HepG2 (cell line): ENCODE results near the gene AGXT. TPM values are rescaled to one million over a fixed set of nuclear protein-coding genes. Genes with fewer than 3 reads are reported as not detected.

Experiments
- ATF4 ChIP-seq, 2 experiments: fragments of 450-650 bp in 1 of 2; sonication (generic) in 1 of 2; formaldehyde crosslinking; IDR thresholded peaks; 2 replicates each; pipeline versions ENCODE4 v1.5.0 to v1.8.0; 2020 to 2022; ENCODE audit warnings: mild to moderate bottlenecking in 1 of 2, missing genetic modification reagents in 1 of 2
- CENPT ChIP-seq: sonication (generic); formaldehyde crosslinking; IDR thresholded peaks from 2 replicates; pipeline ENCODE4 v1.8.0; 2022; ENCODE audit warnings: low read depth, mild to moderate bottlenecking, moderate library complexity, missing genetic modification reagents
- DR1 ChIP-seq: sonication (generic); formaldehyde crosslinking; IDR thresholded peaks from 2 replicates; pipeline ENCODE4 v1.8.0; 2021; ENCODE audit warnings: mild to moderate bottlenecking, missing genetic modification reagents, inconsistent platforms
- FOXK1 ChIP-seq: sonication (generic); formaldehyde crosslinking; IDR thresholded peaks from 2 replicates; pipeline ENCODE4 v1.4.0; 2020; ENCODE audit warnings: low read depth, missing genetic modification reagents, borderline replicate concordance
- HDAC2 ChIP-seq: sonication (generic); formaldehyde crosslinking; IDR thresholded peaks from 2 replicates; pipeline ENCODE4 v1.4.0; 2020; ENCODE audit warnings: missing genetic modification reagents
- HINFP ChIP-seq: sonication (generic); formaldehyde crosslinking; IDR thresholded peaks from 2 replicates; pipeline ENCODE4 v1.4.0; 2020; ENCODE audit warnings: low read depth, mild to moderate bottlenecking, missing genetic modification reagents
- KDM6A ChIP-seq: IDR thresholded peaks from 2 replicates; pipeline ENCODE4 v1.6.1; 2016; ENCODE audit warnings: low read depth
- KLF6 ChIP-seq: IDR thresholded peaks from 2 replicates; pipeline ENCODE4 v1.8.0; 2016; ENCODE audit warnings: missing biosample characterization, missing genetic modification reagents
- MAFF ChIP-seq: IDR thresholded peaks from 2 replicates; pipeline ENCODE4 v1.6.1; 2011; ENCODE audit warnings: low read depth, low read length, improper control_type of control experiment
- PHB2 ChIP-seq: fragments of 450-650 bp; IDR thresholded peaks from 2 replicates; pipeline ENCODE4 v1.6.1; 2018; ENCODE audit not compliant: partially characterized antibody
- PRDM4 ChIP-seq: sonication (generic); formaldehyde crosslinking; IDR thresholded peaks from 2 replicates; pipeline ENCODE4 v1.9.0; 2021; ENCODE audit warnings: missing genetic modification reagents, borderline replicate concordance
- REST ChIP-seq, 2 experiments: IDR thresholded peaks; 2 replicates each; pipeline ENCODE4 v1.6.1; 2011 to 2012; ENCODE audit warnings: low read length in 2 of 2, borderline replicate concordance in 1 of 2, low read depth in 1 of 2, mild to moderate bottlenecking in 1 of 2, moderate library complexity in 1 of 2
- SOX5 ChIP-seq: IDR thresholded peaks from 2 replicates; pipeline ENCODE4 v1.6.1; 2016; ENCODE audit warnings: borderline replicate concordance
- TRIM24 ChIP-seq: sonication (generic); formaldehyde crosslinking; IDR thresholded peaks from 2 replicates; pipeline ENCODE4 v1.8.0; 2022; ENCODE audit warnings: mild to moderate bottlenecking, missing genetic modification reagents
- ZBTB25 ChIP-seq: IDR thresholded peaks from 2 replicates; pipeline ENCODE4 v1.6.1; 2018; ENCODE audit warnings: missing genetic modification reagents
- ZIK1 ChIP-seq: sonication (generic); formaldehyde crosslinking; IDR thresholded peaks from 2 replicates; pipeline ENCODE4 v1.5.0; 2020; ENCODE audit warnings: mild to moderate bottlenecking, low read depth, missing genetic modification reagents, borderline replicate concordance
- ZNF329 ChIP-seq: sonication (generic); formaldehyde crosslinking; IDR thresholded peaks from 2 replicates; pipeline ENCODE4 v1.9.0; 2021; ENCODE audit warnings: low read depth, mild to moderate bottlenecking, missing genetic modification reagents
- ZNF567 ChIP-seq: sonication (generic); formaldehyde crosslinking; IDR thresholded peaks from 2 replicates; pipeline ENCODE4 v1.8.1; 2023; ENCODE audit warnings: mild to moderate bottlenecking, missing genetic modification reagents, borderline replicate concordance
- ZNF816 ChIP-seq: sonication (generic); formaldehyde crosslinking; IDR thresholded peaks from 2 replicates; pipeline ENCODE4 v1.8.0; 2022; ENCODE audit warnings: missing genetic modification reagents, mild to moderate bottlenecking, borderline replicate concordance
- ZSCAN25 ChIP-seq: sonication (generic); formaldehyde crosslinking; IDR thresholded peaks from 2 replicates; pipeline ENCODE4 v1.8.0; 2022; ENCODE audit warnings: mild to moderate bottlenecking, missing genetic modification reagents
- polyA plus RNA-seq, 8 experiments: library from polyadenylated mRNA; depleted of rRNA in 3 of 8; stranded (reverse) in 7 of 8; unstranded in 1 of 8; fragments of >200 nt; fragmentation: Illumina TruSeq in 4 of 8; extraction: Trizol in 4 of 8; gene quantifications; 2 replicates each; pipeline versions ENCODE4 v1.2.1 to v1.2.3, GENCODE V29; 2011 to 2016; ENCODE audit warnings: low read depth in 4 of 8, missing spikeins in 1 of 8, mixed read lengths in 1 of 8; ENCODE audit not compliant: insufficient read depth in 1 of 8
- total RNA-seq, 5 experiments: library from RNA; depleted of rRNA; stranded (reverse); fragments of >200 nt; fragmentation: Illumina TruSeq; extraction: Trizol; gene quantifications; 2 replicates each; pipeline ENCODE4 v1.2.3, GENCODE V29; 2016; ENCODE audit warnings: low read depth in 1 of 5

The AGXT gene
- total and polyA plus RNA-seq, 2 of the 13 experiments (the other 11 are each of a cell fraction or from before 2014, with no cell fraction given): 41.9 to 96.1 TPM

GRCh38 chr2:240840435-240841060 is 28.1 kb upstream of the AGXT start (continued):
- TF ChIP-seq TRIM24 (CRISPR knock-in tag): no peak
- TF ChIP-seq HDAC2 (CRISPR knock-in tag): 0 out of 2 replicates have a peak, but pooled peaks have one; percentile 57
- no peak for TF ChIP-seq ZBTB25
- TF ChIP-seq ZNF567 (CRISPR knock-in tag): no peak
- no peak for TF ChIP-seq KDM6A (CRISPR knock-in tag)
- peak; percentile 76; the same call in 1 of the 2 replicates for TF ChIP-seq ZIK1 (CRISPR knock-in tag)
- peak; percentile 27; the same call in 1 of the 2 replicates for TF ChIP-seq SOX5 (CRISPR knock-in tag)
- no peak for TF ChIP-seq PHB2
- peak; percentile 57; the same call in 1 of the 2 replicates for TF ChIP-seq ZSCAN25
- peak; percentile 31; the same call in 1 of the 2 replicates for TF ChIP-seq KLF6 (CRISPR knock-in tag)
- no peak for TF ChIP-seq ATF4 (CRISPR knock-in tag; IDR thresholded peaks at IDR 0.05)
- peak; percentile 27; the same call in 1 of the 2 replicates for TF ChIP-seq FOXK1 (CRISPR knock-in tag)
- TF ChIP-seq DR1 (CRISPR knock-in tag): no peak
- TF ChIP-seq PRDM4 (CRISPR knock-in tag): no peak
- no peak for TF ChIP-seq HINFP (CRISPR knock-in tag)
- no peak for TF ChIP-seq MAFF
- TF ChIP-seq CENPT (CRISPR knock-in tag): no peak
- TF ChIP-seq REST (IDR thresholded peaks at IDR 0.05; ENCODE audit: borderline replicate concordance in 1 of 2, low read depth in 1 of 2, low read length in 2 of 2): peak; percentile 73 to 93
- TF ChIP-seq ZNF329 (CRISPR knock-in tag): no peak
- TF ChIP-seq ZNF816: 0 out of 2 replicates have a peak, but pooled peaks have one; percentile 56
